Lower leg skin (tissue), 3 donors: ENCODE data around the gene MGAT3.

Experiments
- POLR2A ChIP-seq, 2 donors: fragments of 450-650 bp; IDR thresholded peaks; one replicate each; pipeline ENCODE4 v1.6.1; 2016 to 2017; ENCODE audit warnings: antibody characterized with exemption in 2 of 2, mild to moderate bottlenecking in 1 of 2, moderate library complexity in 1 of 2
- TF ChIP-seq, protein P1 (sequence below), 3 donors: fragments of 450-650 bp; IDR thresholded peaks; one replicate each; pipeline ENCODE4 v1.5.1; 2016; ENCODE audit warnings: antibody characterized with exemption in 3 of 3, mild to moderate bottlenecking in 3 of 3, moderate library complexity in 2 of 3

GRCh38 chr22:39496131-39496838 is 39.5 kb downstream of the MGAT3 start:
- TF ChIP-seq, protein P1, sequence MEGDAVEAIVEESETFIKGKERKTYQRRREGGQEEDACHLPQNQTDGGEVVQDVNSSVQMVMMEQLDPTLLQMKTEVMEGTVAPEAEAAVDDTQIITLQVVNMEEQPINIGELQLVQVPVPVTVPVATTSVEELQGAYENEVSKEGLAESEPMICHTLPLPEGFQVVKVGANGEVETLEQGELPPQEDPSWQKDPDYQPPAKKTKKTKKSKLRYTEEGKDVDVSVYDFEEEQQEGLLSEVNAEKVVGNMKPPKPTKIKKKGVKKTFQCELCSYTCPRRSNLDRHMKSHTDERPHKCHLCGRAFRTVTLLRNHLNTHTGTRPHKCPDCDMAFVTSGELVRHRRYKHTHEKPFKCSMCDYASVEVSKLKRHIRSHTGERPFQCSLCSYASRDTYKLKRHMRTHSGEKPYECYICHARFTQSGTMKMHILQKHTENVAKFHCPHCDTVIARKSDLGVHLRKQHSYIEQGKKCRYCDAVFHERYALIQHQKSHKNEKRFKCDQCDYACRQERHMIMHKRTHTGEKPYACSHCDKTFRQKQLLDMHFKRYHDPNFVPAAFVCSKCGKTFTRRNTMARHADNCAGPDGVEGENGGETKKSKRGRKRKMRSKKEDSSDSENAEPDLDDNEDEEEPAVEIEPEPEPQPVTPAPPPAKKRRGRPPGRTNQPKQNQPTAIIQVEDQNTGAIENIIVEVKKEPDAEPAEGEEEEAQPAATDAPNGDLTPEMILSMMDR (IDR thresholded peaks at IDR 0.05), result peak in 1 of 3 donors; percentile 44
- no peak for TF ChIP-seq POLR2A (IDR thresholded peaks at IDR 0.05)
